AG04450 (cell line): ENCODE measurements around the gene THNSL1. TPM values are rescaled to one million over a fixed set of nuclear protein-coding genes. Genes with fewer than 3 reads are reported as not detected.

Source experiments
- CTCF ChIA-PET: fragments of 300-600, 350-600 bp; formaldehyde crosslinking; extraction: SDS; loops from one replicate; lab custom pipeline; 2022; ENCODE audit warnings: antibody characterized with exemption, inconsistent platforms; lab: Charles Lee
- POLR2A ChIA-PET: fragments of 350-600 bp; formaldehyde crosslinking; extraction: SDS; loops from one replicate; lab custom pipeline; 2021; ENCODE audit warnings: antibody characterized with exemption, inconsistent platforms; lab: Yijun Ruan, JAX
- DNase-seq: peaks from one replicate; pipeline ENCODE4 v3.0.0-alpha.2; 2011; ENCODE audit warnings: low read depth, low spot score
- H3K27ac ChIP-seq: one replicate; pipeline ENCODE4 v1.5.1; 2012; ENCODE audit warnings: low read depth, low read length, control low read depth
- H3K27me3 ChIP-seq: one replicate; pipeline ENCODE4 v1.6.0; 2012; ENCODE audit warnings: low read length; ENCODE audit not compliant: control insufficient read depth, insufficient read depth
- H3K4me3 ChIP-seq: 2 replicates; pipeline ENCODE4 v1.5.1; 2011; ENCODE audit warnings: mild to moderate bottlenecking, low read depth, low read length, control low read depth
- H3K9me3 ChIP-seq: 2 replicates; pipeline ENCODE4 v1.5.1; 2012; ENCODE audit warnings: low read length; ENCODE audit not compliant: control insufficient read depth, insufficient read depth
- CTCF ChIP-seq: IDR thresholded peaks from 2 replicates; pipeline ENCODE4 v1.5.1; 2011; ENCODE audit warnings: low read depth, low read length, control low read depth, inconsistent platforms
- polyA plus RNA-seq: library from polyadenylated mRNA; depleted of rRNA; stranded (reverse); fragments of >200 nt; gene quantifications from 2 replicates; pipeline ENCODE4 v1.2.3, GENCODE V29; 2011

The THNSL1 gene
- polyA plus RNA-seq, 1 experiment = 2.8 TPM

GRCh38 chr10:25038325-25038724 is 21.9 kb downstream of the THNSL1 start:
- ChIA-PET POLR2A (no interaction called here), CTCF (interaction anchor here (1.1 kb wide), 1 partner anchor 10 kb away, joined by 3 read pairs; no protein-coding TSS in a partner anchor)
- peaks cover 6% of the 10 kb centered on the region for H3K27me3 ChIP-seq
- no peak for DNase-seq
- H3K4me3 ChIP-seq = no peak overlapping the region
- H3K9me3 ChIP-seq = no peaks in the 10 kb centered on the region
- no peak for TF ChIP-seq CTCF
- no peak overlapping the region for H3K27ac ChIP-seq

GRCh38 chr10:25039531-25039930 is 23.1 kb downstream of the THNSL1 start:
- Histone ChIP-seq H3K27ac (no peak overlapping the region), H3K9me3 (no peaks in the 10 kb centered on the region), H3K27me3 (peaks cover 6% of the 10 kb centered on the region), H3K4me3 (no peak overlapping the region)
- DNase-seq = no peak
- POLR2A ChIA-PET = no interaction called here
- no peak for TF ChIP-seq CTCF
- CTCF ChIA-PET = interaction anchor here (0.7 kb wide), 1 partner anchor 12 kb away, joined by 3 read pairs; no protein-coding TSS in a partner anchor

GRCh38 chr10:25046641-25047040 is 30.2 kb downstream of the THNSL1 start:
- POLR2A ChIA-PET = no interaction called here
- CTCF ChIA-PET = interaction anchor here (2.4 kb wide), 1 partner anchor 35 kb away, joined by 10 read pairs; no protein-coding TSS in a partner anchor

GRCh38 chr10:25047088-25047487 is 30.7 kb downstream of the THNSL1 start:
- H3K9me3 ChIP-seq = no peaks in the 10 kb centered on the region
- H3K27ac ChIP-seq = no peak overlapping the region
- no peak overlapping the region for H3K4me3 ChIP-seq
- DNase-seq = no peak
- ChIA-PET CTCF (no interaction called here), POLR2A (no interaction called here)
- H3K27me3 ChIP-seq = peaks cover 4% of the 10 kb centered on the region
- TF ChIP-seq CTCF = no peak

More at GRCh38 chr10:25046641-25047040, 30.2 kb downstream of the THNSL1 start:
- Histone ChIP-seq H3K27ac (no peak overlapping the region), H3K27me3 (peaks cover 4% of the 10 kb centered on the region), H3K4me3 (no peak overlapping the region), H3K9me3 (no peaks in the 10 kb centered on the region)
- DNase-seq = no peak
- TF ChIP-seq CTCF = no peak

GRCh38 chr10:25047591-25048301 is 31.3 kb downstream of the THNSL1 start:
- peaks cover 4% of the 10 kb centered on the region for H3K27me3 ChIP-seq
- no peaks in the 10 kb centered on the region for H3K9me3 ChIP-seq
- no peak overlapping the region for H3K4me3 ChIP-seq
- POLR2A ChIA-PET = no interaction called here
- no peak overlapping the region for H3K27ac ChIP-seq
- no peak for TF ChIP-seq CTCF
- CTCF ChIA-PET = no interaction called here
- DNase-seq = no peak
